OCI-LY3 (cell line): ENCODE measurements around the gene OPRL1.

ENCODE experiments used
- H2AFZ ChIP-seq: fragments of 200-600, 300-600 bp; shearing (Covaris generic); 2 replicates; pipeline ENCODE4 v1.6.0; 2014; ENCODE audit warnings: antibody characterized with exemption, low read depth, low read length
- H3K27ac ChIP-seq: fragments of 200-600, 300-600 bp; sonication (generic); 2 replicates; pipeline ENCODE4 v1.5.1; 2014; ENCODE audit warnings: mild to moderate bottlenecking, low read length, moderate library complexity, mixed read lengths
- H3K27me3 ChIP-seq: fragments of 200-600, 300-600 bp; sonication (generic); 2 replicates; pipeline ENCODE4 v1.6.1; 2014; ENCODE audit warnings: low read depth, low read length, mixed read lengths
- H3K36me3 ChIP-seq: fragments of 200-600, 300-600 bp; sonication (generic); replicated peaks from 2 replicates; pipeline ENCODE3; 2014; ENCODE audit warnings: low read depth, low read length, mixed read lengths
- H3K4me1 ChIP-seq: fragments of 300-600, 200-600 bp; sonication (generic); 2 replicates; pipeline ENCODE4 v1.6.1; 2014; ENCODE audit warnings: low read length, mixed read lengths
- H3K4me2 ChIP-seq: fragments of 200-600, 300-600 bp; sonication (generic); 2 replicates; pipeline ENCODE4 v1.6.1; 2014; ENCODE audit warnings: low read length, mixed read lengths
- H3K4me3 ChIP-seq: fragments of 300-600, 200-600 bp; sonication (generic); 2 replicates; pipeline ENCODE4 v1.5.1; 2014; ENCODE audit warnings: antibody characterized with exemption, mild to moderate bottlenecking, low read length, moderate library complexity
- H3K79me2 ChIP-seq: fragments of 300-600, 200-600 bp; shearing (Covaris generic); 2 replicates; pipeline ENCODE4 v1.6.1; 2014; ENCODE audit warnings: mild to moderate bottlenecking, low read length, mixed read lengths
- H3K9ac ChIP-seq: fragments of 300-600, 200-600 bp; shearing (Covaris generic); 2 replicates; pipeline ENCODE4 v1.6.0; 2014; ENCODE audit warnings: mild to moderate bottlenecking, low read length, moderate library complexity
- H3K9me3 ChIP-seq: fragments of 200-600, 300-600 bp; shearing (Covaris generic); 2 replicates; pipeline ENCODE4 v1.6.1; 2014; ENCODE audit warnings: low read length, mixed read lengths; ENCODE audit not compliant: insufficient read depth
- H4K20me1 ChIP-seq: fragments of 200-600, 300-600 bp; sonication (generic); 2 replicates; pipeline ENCODE4 v1.6.1; 2016; ENCODE audit warnings: low read length, mixed read lengths; ENCODE audit not compliant: insufficient read depth
- CTCF ChIP-seq: fragments of 200-600, 300-600 bp; sonication (generic); IDR thresholded peaks from 2 replicates; pipeline ENCODE4 v1.5.1; 2014; ENCODE audit warnings: antibody characterized with exemption, low read length, low read depth
- EZH2phosphoT487 ChIP-seq: fragments of 200-600 bp; shearing (Covaris generic); IDR thresholded peaks from 2 replicates; pipeline ENCODE4 v1.6.1; 2018; ENCODE audit warnings: antibody characterized with exemption, mixed run types, low read depth

The OPRL1 gene

GRCh38 chr20:64067005-64067632 lies 12.8 kb upstream of the OPRL1 start:
- Histone ChIP-seq H4K20me1 (no peaks in the 10 kb centered on the region), H3K4me2 (no peak overlapping the region), H3K4me1 (peaks cover 19% of the 10 kb centered on the region), H2AFZ (no peak overlapping the region), H3K4me3 (no peak overlapping the region), H3K79me2 (no peaks in the 10 kb centered on the region), H3K36me3 (peaks cover under 1% of the 10 kb centered on the region), H3K9ac (no peak overlapping the region), H3K9me3 (no peaks in the 10 kb centered on the region), H3K27ac (no peak overlapping the region), H3K27me3 (peaks cover 4% of the 10 kb centered on the region; the same call in 1 of the 2 replicates)
- TF ChIP-seq EZH2phosphoT487 = no peak
- TF ChIP-seq CTCF = no peak

GRCh38 chr20:64067733-64068307 lies 12.1 kb upstream of the OPRL1 start:
- no peak overlapping the region for H3K9ac ChIP-seq
- H3K4me3 ChIP-seq = no peak overlapping the region
- no peak overlapping the region for H2AFZ ChIP-seq
- H3K27ac ChIP-seq = no peak overlapping the region
- H4K20me1 ChIP-seq = no peaks in the 10 kb centered on the region
- no peak overlapping the region for H3K4me2 ChIP-seq
- no peaks in the 10 kb centered on the region for H3K9me3 ChIP-seq
- H3K4me1 ChIP-seq = peaks cover 13% of the 10 kb centered on the region
- no peak for TF ChIP-seq EZH2phosphoT487
- no peak for TF ChIP-seq CTCF
- H3K36me3 ChIP-seq = peaks cover 4% of the 10 kb centered on the region
- peaks cover 4% of the 10 kb centered on the region; the same call in 1 of the 2 replicates for H3K27me3 ChIP-seq
- H3K79me2 ChIP-seq = no peaks in the 10 kb centered on the region

- Histone ChIP-seq H4K20me1 (no peaks in the 10 kb centered on the region), H3K79me2 (no peaks in the 10 kb centered on the region), H3K9me3 (no peaks in the 10 kb centered on the region), H2AFZ (no peak overlapping the region), H3K4me1 (peaks cover 12% of the 10 kb centered on the region), H3K36me3 (peaks cover 8% of the 10 kb centered on the region), H3K4me3 (no peak overlapping the region), H3K27me3 (peaks cover 4% of the 10 kb centered on the region; the same call in 1 of the 2 replicates), H3K9ac (no peak overlapping the region), H3K4me2 (no peak overlapping the region), H3K27ac (no peak overlapping the region)
- TF ChIP-seq EZH2phosphoT487 (no peak), CTCF (no peak)
Observed at GRCh38 chr20:64068386-64069208, 11.3 kb upstream of the OPRL1 start.

GRCh38 chr20:64069209-64069613 lies 10.7 kb upstream of the OPRL1 start:
- H3K4me2 ChIP-seq = no peak overlapping the region
- peaks cover 10% of the 10 kb centered on the region for H3K36me3 ChIP-seq

More at GRCh38 chr20:64069209-64069613, 10.7 kb upstream of the OPRL1 start:
- Histone ChIP-seq H3K9ac (no peak overlapping the region), H3K9me3 (no peaks in the 10 kb centered on the region), H3K4me3 (no peak overlapping the region), H3K27me3 (peaks cover 4% of the 10 kb centered on the region; the same call in 1 of the 2 replicates), H3K4me1 (peaks cover 6% of the 10 kb centered on the region; the same call in 1 of the 2 replicates), H3K79me2 (no peaks in the 10 kb centered on the region), H4K20me1 (no peaks in the 10 kb centered on the region), H3K27ac (no peak overlapping the region), H2AFZ (no peak overlapping the region)
- TF ChIP-seq EZH2phosphoT487 (no peak), CTCF (no peak)
